ENCODE data around the gene ZC2HC1C.

DNA sequence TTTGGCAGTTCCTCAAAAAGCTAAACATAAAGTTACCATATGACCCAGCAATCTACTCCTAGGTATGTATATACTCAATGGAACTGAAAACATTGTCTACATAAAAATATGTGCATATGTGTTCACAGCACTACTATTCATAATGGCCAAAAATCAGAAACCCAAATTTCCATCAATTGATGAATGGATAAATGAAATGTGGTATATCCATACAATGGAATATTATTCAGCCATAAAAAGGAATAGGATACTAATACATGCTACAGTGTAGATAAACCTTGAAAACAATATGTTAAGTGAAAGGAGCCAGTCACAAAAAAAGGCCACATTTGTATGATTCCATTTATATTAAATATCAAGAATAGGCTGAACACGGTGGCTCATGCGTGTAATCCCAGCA is 9.0 kb upstream of the ZC2HC1C start:
- TF ChIP-seq, protein P1, sequence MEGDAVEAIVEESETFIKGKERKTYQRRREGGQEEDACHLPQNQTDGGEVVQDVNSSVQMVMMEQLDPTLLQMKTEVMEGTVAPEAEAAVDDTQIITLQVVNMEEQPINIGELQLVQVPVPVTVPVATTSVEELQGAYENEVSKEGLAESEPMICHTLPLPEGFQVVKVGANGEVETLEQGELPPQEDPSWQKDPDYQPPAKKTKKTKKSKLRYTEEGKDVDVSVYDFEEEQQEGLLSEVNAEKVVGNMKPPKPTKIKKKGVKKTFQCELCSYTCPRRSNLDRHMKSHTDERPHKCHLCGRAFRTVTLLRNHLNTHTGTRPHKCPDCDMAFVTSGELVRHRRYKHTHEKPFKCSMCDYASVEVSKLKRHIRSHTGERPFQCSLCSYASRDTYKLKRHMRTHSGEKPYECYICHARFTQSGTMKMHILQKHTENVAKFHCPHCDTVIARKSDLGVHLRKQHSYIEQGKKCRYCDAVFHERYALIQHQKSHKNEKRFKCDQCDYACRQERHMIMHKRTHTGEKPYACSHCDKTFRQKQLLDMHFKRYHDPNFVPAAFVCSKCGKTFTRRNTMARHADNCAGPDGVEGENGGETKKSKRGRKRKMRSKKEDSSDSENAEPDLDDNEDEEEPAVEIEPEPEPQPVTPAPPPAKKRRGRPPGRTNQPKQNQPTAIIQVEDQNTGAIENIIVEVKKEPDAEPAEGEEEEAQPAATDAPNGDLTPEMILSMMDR (IDR thresholded peaks at IDR 0.05), result no peak
- TF ChIP-seq POLR2A (IDR thresholded peaks at IDR 0.05), result no peak

Measured in uterus (tissue), 2 donors.